HepG2 (cell line): ENCODE results near the gene KCNQ1OT1. TPM values are rescaled to one million over a fixed set of nuclear protein-coding genes. Genes with fewer than 3 reads are reported as not detected.

Experiments
- ATAC-seq: fragments of 200-7000 bp; cut with Tn5 transposase; 3 replicates; pipeline ENCODE4 v1.9.1; 2020; ENCODE audit warnings: mild to moderate bottlenecking, moderate library complexity
- BruUV-seq: library from RNA; stranded (reverse); fragments of 400-500 nt; replicated peaks from 2 replicates; lab custom pipeline; 2021; lab: Mats Ljungman, UMichigan
- CTCF ChIA-PET: fragments of 300-600 bp; formaldehyde crosslinking; extraction: SDS; loops from one replicate; lab custom pipeline; 2021; ENCODE audit warnings: low total read pairs, inconsistent platforms, low intra/inter-chr PET ratio; lab: Yijun Ruan, JAX
- POLR2A ChIA-PET: fragments of 350-600 bp; sonication (Branson Sonifier 250); formaldehyde crosslinking; loops from one replicate; lab custom pipeline; 2020; ENCODE audit warnings: antibody characterized with exemption, inconsistent platforms; lab: Yijun Ruan, JAX
- DNase-seq: peaks from one replicate; pipeline ENCODE4 v3.0.0-alpha.2; 2015; ENCODE audit warnings: low spot score
- FAIRE-seq: peaks from 3 replicates; lab custom pipeline; 2011; peaks lifted over from hg19 to GRCh38; lab: Jason Lieb, UNC
- H2AFZ ChIP-seq: one replicate; pipeline ENCODE4 v1.6.1; 2011; ENCODE audit warnings: low read length, inconsistent platforms
- H3K27ac ChIP-seq: fragments of 300-600 bp; 3 replicates; pipeline ENCODE4 v1.8.0; 2011; ENCODE audit warnings: mixed run types, mild to moderate bottlenecking, mixed read lengths, low read length, inconsistent platforms; ENCODE audit not compliant: insufficient read depth; ENCODE audit errors: extremely low read length
- H3K27me3 ChIP-seq, 2 experiments: fragments of 200-600 bp in 1 of 2; 2 replicates in 1 of 2; 3 replicates in 1 of 2; pipeline versions ENCODE4 v1.6.0 to v1.8.0; 2011; ENCODE audit warnings: low read length in 2 of 2, mild to moderate bottlenecking in 2 of 2, moderate library complexity in 2 of 2, inconsistent platforms in 1 of 2; ENCODE audit not compliant: insufficient read depth in 2 of 2, control insufficient read depth in 1 of 2
- H3K36me3 ChIP-seq, 2 experiments: fragments of 200-600 bp in 1 of 2; replicated peaks in 1 of 2; 2 replicates in 1 of 2; 3 replicates in 1 of 2; pipeline versions ENCODE4 v1.5.1 to v1.8.0; 2011; ENCODE audit warnings: low read length in 2 of 2, inconsistent platforms in 1 of 2; ENCODE audit not compliant: insufficient read depth in 2 of 2, control insufficient read depth in 1 of 2
- H3K4me1 ChIP-seq: 2 replicates; pipeline ENCODE4 v1.5.1; 2012; ENCODE audit warnings: low read length, inconsistent platforms; ENCODE audit not compliant: insufficient read depth
- H3K4me2 ChIP-seq: 2 replicates; pipeline ENCODE4 v1.6.0; 2011; ENCODE audit warnings: low read depth, low read length, inconsistent platforms
- H3K4me3 ChIP-seq, 3 experiments: fragments of 200-600 bp in 1 of 3; sonication (generic), shearing (Covaris generic) in 1 of 3; replicated peaks in 1 of 3; 2 replicates each; pipeline ENCODE4 v1.5.1; 2011 to 2016; ENCODE audit warnings: low read length in 3 of 3, inconsistent platforms in 2 of 3, low read depth in 2 of 3, mild to moderate bottlenecking in 2 of 3, control low read depth in 1 of 3, mixed read lengths in 1 of 3; ENCODE audit not compliant: insufficient read depth in 1 of 3
- H3K79me2 ChIP-seq: one replicate; pipeline ENCODE4 v1.6.1; 2011; ENCODE audit warnings: low read length, inconsistent platforms; ENCODE audit not compliant: insufficient read depth
- H3K9ac ChIP-seq: 2 replicates; pipeline ENCODE4 v1.6.0; 2011; ENCODE audit warnings: mild to moderate bottlenecking, low read depth, low read length, inconsistent platforms; ENCODE audit not compliant: insufficient read depth
- H3K9me3 ChIP-seq: 2 replicates; pipeline ENCODE4 v1.5.1; 2012; ENCODE audit warnings: mild to moderate bottlenecking, low read length
- H4K20me1 ChIP-seq: 2 replicates; pipeline ENCODE4 v1.6.0; 2011; ENCODE audit warnings: inconsistent platforms, mild to moderate bottlenecking, low read length, moderate library complexity; ENCODE audit not compliant: insufficient read depth
- CEBPB ChIP-seq: IDR thresholded peaks from 2 replicates; pipeline ENCODE4 v1.6.1; 2011; ENCODE audit warnings: low read depth, low read length, improper control_type of control experiment, borderline replicate concordance
- CENPT ChIP-seq: sonication (generic); formaldehyde crosslinking; IDR thresholded peaks from 2 replicates; pipeline ENCODE4 v1.8.0; 2022; ENCODE audit warnings: low read depth, mild to moderate bottlenecking, moderate library complexity, missing genetic modification reagents
- MIER3 ChIP-seq: IDR thresholded peaks from 2 replicates; pipeline ENCODE4 v1.6.1; 2016; ENCODE audit warnings: missing compliant biosample characterization, borderline replicate concordance
- MXI1 ChIP-seq: IDR thresholded peaks from 3 replicates; pipeline ENCODE4 v1.6.1; 2012; ENCODE audit warnings: low read depth, low read length, inconsistent platforms, borderline replicate concordance
- NBN ChIP-seq: fragments of 450-650 bp; conservative IDR thresholded peaks from 2 replicates; pipeline ENCODE4 v1.6.1; 2017
- TBX2 ChIP-seq: sonication (generic); formaldehyde crosslinking; IDR thresholded peaks from 2 replicates; pipeline ENCODE4 v1.5.0; 2020; ENCODE audit warnings: missing genetic modification reagents, mild to moderate bottlenecking, borderline replicate concordance
- ZNF30 ChIP-seq: sonication (generic); formaldehyde crosslinking; IDR thresholded peaks from 2 replicates; pipeline ENCODE4 v1.5.0; 2020; ENCODE audit warnings: mild to moderate bottlenecking, missing genetic modification reagents
- WGBS: methylation state at CpG from one replicate; pipeline ENCODE4 v1.1.6; 2017; ENCODE audit warnings: low lambda C conversion rate; 5-methylcytosine and 5-hydroxymethylcytosine counted together
- in situ Hi-C: cut with HindIII; loops from 2 replicates; pipeline ENCODE4 v1.10.0; 2017; ENCODE audit warnings: low pct_unique_long_range_greater_than_20kb; ENCODE audit not compliant: extremely low pct_ligation_motif_present
- intact Hi-C: fragments of 100-400 bp; cut with micrococcal nuclease; formaldehyde crosslinking; loops from one replicate; pipeline ENCODE4 v1.10.0; 2022; ENCODE audit not compliant: unreplicated experiment
- polyA plus RNA-seq, 8 experiments: library from polyadenylated mRNA; depleted of rRNA in 3 of 8; stranded (reverse) in 7 of 8; unstranded in 1 of 8; fragments of >200 nt; fragmentation: Illumina TruSeq in 4 of 8; extraction: Trizol in 4 of 8; gene quantifications; 2 replicates each; pipeline versions ENCODE4 v1.2.1 to v1.2.3, GENCODE V29; 2011 to 2016; ENCODE audit warnings: low read depth in 4 of 8, missing spikeins in 1 of 8, mixed read lengths in 1 of 8; ENCODE audit not compliant: insufficient read depth in 1 of 8
- total RNA-seq, 5 experiments: library from RNA; depleted of rRNA; stranded (reverse); fragments of >200 nt; fragmentation: Illumina TruSeq; extraction: Trizol; gene quantifications; 2 replicates each; pipeline ENCODE4 v1.2.3, GENCODE V29; 2016; ENCODE audit warnings: low read depth in 1 of 5
- TF ChIP-seq, protein P1 (sequence below): sonication (generic); formaldehyde crosslinking; IDR thresholded peaks from 2 replicates; pipeline ENCODE4 v1.4.0; 2020; ENCODE audit warnings: missing genetic modification reagents
- TF ChIP-seq, protein P2 (sequence below): sonication (generic); formaldehyde crosslinking; IDR thresholded peaks from 2 replicates; pipeline ENCODE4 v1.4.0; 2020; ENCODE audit warnings: mild to moderate bottlenecking, missing genetic modification reagents
- TF ChIP-seq, protein P3 (sequence below): sonication (generic); formaldehyde crosslinking; IDR thresholded peaks from 2 replicates; pipeline ENCODE4 v1.5.0; 2020; ENCODE audit warnings: mild to moderate bottlenecking, missing genetic modification reagents, moderate library complexity
- TF ChIP-seq, protein P4 (sequence below): IDR thresholded peaks from 2 replicates; pipeline ENCODE4 v1.6.1; 2016
- TF ChIP-seq, protein P5 (sequence below): sonication (generic); formaldehyde crosslinking; conservative IDR thresholded peaks from 2 replicates; pipeline ENCODE4 v1.8.1; 2023; ENCODE audit warnings: missing genetic modification reagents

The KCNQ1OT1 gene
- total and polyA plus RNA-seq, 2 of the 13 experiments (the other 11 are each of a cell fraction or from before 2014, with no cell fraction given), result 1.3 to 18.9 TPM

DNA sequence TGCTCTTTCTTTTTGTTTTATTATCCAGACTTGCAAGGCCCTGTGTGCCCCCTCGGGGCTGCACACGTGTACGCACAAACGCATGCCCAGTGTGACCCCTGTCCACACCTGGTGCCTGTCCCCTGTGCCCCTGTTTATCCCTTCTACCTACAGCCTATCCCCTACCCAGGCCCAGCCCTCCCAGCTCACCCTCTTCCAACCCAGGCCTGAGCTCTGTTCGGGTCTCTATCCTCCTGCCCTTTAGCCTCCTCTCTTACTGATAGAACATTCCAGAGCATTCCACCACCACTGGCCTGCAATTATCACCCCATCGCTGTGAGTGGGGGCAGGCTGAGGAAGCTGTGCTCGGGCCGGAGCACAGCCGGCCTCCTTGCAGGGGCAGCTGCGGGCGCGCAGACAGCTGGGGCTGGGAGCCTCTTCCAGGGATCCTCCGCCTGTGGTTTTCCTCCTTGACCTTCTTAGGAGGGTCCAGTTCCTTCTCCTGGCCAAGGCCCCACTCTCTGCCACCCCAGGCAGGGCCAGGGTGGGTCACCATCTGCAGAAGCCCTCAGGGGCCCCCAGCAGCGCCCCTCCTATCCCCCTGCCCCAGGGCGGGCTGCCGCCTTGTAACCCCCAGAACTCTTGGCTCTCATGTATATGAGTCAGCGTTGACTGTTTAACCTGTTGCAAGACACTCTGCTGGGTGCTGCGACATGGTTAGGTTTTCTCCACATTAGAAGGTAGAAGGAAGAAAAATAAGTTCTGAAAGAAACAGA lies 41.8 kb upstream of the KCNQ1OT1 start:
- peak overlapping the region; percentile 70 for H3K4me2 ChIP-seq
- BruUV-seq, result no TSS peak
- H3K9me3 ChIP-seq, result no peaks in the 10 kb centered on the region
- H3K27me3 ChIP-seq, result peaks cover 10 to 43% of the 10 kb centered on the region in 2 experiments; a peak in 4 of 5 replicates
- FAIRE-seq (no peak), ATAC-seq (peak; percentile 61), DNase-seq (no peak)
- peak overlapping the region; percentile 10; the same call in 1 of the 2 replicates for H3K9ac ChIP-seq
- peak overlapping the region; percentile 16 to 40 (median 24); a peak in 3 of 6 replicates for H3K4me3 ChIP-seq
- peaks cover 60% of the 10 kb centered on the region for H3K4me1 ChIP-seq
- H2AFZ ChIP-seq, result no peak overlapping the region
- no peaks in the 10 kb centered on the region for H3K36me3 ChIP-seq
- in situ Hi-C loops, result loop anchor here (25.0 kb wide), 1 partner anchor 529 kb away; no protein-coding TSS in a partner anchor
- ChIA-PET CTCF (no interaction called here), POLR2A (interaction anchor here (1.0 to 4.8 kb wide), 6 partner anchors 10 to 74 kb away, joined by 3 to 90 read pairs (median 16); partner anchors contain the start of gene KCNQ1OT1)
- 3% methylated on average over 18 of the region's 18 CpGs for WGBS
- no peaks in the 10 kb centered on the region for H4K20me1 ChIP-seq
- intact Hi-C loops, result no loop called here
- no peak overlapping the region for H3K27ac ChIP-seq
- no peaks in the 10 kb centered on the region for H3K79me2 ChIP-seq
- TF ChIP-seq MIER3, result no peak
- TF ChIP-seq, protein P1, sequence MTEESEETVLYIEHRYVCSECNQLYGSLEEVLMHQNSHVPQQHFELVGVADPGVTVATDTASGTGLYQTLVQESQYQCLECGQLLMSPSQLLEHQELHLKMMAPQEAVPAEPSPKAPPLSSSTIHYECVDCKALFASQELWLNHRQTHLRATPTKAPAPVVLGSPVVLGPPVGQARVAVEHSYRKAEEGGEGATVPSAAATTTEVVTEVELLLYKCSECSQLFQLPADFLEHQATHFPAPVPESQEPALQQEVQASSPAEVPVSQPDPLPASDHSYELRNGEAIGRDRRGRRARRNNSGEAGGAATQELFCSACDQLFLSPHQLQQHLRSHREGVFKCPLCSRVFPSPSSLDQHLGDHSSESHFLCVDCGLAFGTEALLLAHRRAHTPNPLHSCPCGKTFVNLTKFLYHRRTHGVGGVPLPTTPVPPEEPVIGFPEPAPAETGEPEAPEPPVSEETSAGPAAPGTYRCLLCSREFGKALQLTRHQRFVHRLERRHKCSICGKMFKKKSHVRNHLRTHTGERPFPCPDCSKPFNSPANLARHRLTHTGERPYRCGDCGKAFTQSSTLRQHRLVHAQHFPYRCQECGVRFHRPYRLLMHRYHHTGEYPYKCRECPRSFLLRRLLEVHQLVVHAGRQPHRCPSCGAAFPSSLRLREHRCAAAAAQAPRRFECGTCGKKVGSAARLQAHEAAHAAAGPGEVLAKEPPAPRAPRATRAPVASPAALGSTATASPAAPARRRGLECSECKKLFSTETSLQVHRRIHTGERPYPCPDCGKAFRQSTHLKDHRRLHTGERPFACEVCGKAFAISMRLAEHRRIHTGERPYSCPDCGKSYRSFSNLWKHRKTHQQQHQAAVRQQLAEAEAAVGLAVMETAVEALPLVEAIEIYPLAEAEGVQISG, result no peak
- TF ChIP-seq, protein P2, sequence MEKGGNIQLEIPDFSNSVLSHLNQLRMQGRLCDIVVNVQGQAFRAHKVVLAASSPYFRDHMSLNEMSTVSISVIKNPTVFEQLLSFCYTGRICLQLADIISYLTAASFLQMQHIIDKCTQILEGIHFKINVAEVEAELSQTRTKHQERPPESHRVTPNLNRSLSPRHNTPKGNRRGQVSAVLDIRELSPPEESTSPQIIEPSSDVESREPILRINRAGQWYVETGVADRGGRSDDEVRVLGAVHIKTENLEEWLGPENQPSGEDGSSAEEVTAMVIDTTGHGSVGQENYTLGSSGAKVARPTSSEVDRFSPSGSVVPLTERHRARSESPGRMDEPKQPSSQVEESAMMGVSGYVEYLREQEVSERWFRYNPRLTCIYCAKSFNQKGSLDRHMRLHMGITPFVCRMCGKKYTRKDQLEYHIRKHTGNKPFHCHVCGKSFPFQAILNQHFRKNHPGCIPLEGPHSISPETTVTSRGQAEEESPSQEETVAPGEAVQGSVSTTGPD, result no peak
- no peak for TF ChIP-seq CENPT (CRISPR knock-in tag)
- TF ChIP-seq, protein P3, sequence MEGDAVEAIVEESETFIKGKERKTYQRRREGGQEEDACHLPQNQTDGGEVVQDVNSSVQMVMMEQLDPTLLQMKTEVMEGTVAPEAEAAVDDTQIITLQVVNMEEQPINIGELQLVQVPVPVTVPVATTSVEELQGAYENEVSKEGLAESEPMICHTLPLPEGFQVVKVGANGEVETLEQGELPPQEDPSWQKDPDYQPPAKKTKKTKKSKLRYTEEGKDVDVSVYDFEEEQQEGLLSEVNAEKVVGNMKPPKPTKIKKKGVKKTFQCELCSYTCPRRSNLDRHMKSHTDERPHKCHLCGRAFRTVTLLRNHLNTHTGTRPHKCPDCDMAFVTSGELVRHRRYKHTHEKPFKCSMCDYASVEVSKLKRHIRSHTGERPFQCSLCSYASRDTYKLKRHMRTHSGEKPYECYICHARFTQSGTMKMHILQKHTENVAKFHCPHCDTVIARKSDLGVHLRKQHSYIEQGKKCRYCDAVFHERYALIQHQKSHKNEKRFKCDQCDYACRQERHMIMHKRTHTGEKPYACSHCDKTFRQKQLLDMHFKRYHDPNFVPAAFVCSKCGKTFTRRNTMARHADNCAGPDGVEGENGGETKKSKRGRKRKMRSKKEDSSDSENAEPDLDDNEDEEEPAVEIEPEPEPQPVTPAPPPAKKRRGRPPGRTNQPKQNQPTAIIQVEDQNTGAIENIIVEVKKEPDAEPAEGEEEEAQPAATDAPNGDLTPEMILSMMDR (CRISPR knock-in tag), result 0 out of 2 replicates have a peak, but pooled peaks have one; percentile 6
- TF ChIP-seq, protein P4, sequence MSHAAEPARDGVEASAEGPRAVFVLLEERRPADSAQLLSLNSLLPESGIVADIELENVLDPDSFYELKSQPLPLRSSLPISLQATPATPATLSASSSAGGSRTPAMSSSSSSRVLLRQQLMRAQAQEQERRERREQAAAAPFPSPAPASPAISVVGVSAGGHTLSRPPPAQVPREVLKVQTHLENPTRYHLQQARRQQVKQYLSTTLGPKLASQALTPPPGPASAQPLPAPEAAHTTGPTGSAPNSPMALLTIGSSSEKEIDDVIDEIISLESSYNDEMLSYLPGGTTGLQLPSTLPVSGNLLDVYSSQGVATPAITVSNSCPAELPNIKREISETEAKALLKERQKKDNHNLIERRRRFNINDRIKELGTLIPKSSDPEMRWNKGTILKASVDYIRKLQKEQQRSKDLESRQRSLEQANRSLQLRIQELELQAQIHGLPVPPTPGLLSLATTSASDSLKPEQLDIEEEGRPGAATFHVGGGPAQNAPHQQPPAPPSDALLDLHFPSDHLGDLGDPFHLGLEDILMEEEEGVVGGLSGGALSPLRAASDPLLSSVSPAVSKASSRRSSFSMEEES (CRISPR knock-in tag), result no peak
- TF ChIP-seq, protein P5, sequence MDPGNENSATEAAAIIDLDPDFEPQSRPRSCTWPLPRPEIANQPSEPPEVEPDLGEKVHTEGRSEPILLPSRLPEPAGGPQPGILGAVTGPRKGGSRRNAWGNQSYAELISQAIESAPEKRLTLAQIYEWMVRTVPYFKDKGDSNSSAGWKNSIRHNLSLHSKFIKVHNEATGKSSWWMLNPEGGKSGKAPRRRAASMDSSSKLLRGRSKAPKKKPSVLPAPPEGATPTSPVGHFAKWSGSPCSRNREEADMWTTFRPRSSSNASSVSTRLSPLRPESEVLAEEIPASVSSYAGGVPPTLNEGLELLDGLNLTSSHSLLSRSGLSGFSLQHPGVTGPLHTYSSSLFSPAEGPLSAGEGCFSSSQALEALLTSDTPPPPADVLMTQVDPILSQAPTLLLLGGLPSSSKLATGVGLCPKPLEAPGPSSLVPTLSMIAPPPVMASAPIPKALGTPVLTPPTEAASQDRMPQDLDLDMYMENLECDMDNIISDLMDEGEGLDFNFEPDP (CRISPR knock-in tag), result no peak
- TF ChIP-seq ZNF30 (CRISPR knock-in tag), result no peak
- TF ChIP-seq MXI1, result no peak
- TF ChIP-seq TBX2, result peak; percentile 13; the same call in 1 of the 2 replicates
- TF ChIP-seq CEBPB, result peak; percentile 19; the same call in 1 of the 2 replicates
- TF ChIP-seq NBN, result no peak
